Activated T-cell treated with anti-CD3 and anti-CD28 coated beads for 48 hours (primary cell): ENCODE data around the gene CPVL.

Source experiments
- DNase-seq: peaks from one replicate; pipeline ENCODE4 v3.0.0-alpha.2; 2020; ENCODE audit warnings: low read depth

The CPVL gene

GRCh38 chr7:28973591-28973990 is 172.7 kb downstream of the CPVL start:
- no peak for DNase-seq

GRCh38 chr7:28964056-28964455 is 182.3 kb downstream of the CPVL start:
- DNase-seq = no peak

DNA sequence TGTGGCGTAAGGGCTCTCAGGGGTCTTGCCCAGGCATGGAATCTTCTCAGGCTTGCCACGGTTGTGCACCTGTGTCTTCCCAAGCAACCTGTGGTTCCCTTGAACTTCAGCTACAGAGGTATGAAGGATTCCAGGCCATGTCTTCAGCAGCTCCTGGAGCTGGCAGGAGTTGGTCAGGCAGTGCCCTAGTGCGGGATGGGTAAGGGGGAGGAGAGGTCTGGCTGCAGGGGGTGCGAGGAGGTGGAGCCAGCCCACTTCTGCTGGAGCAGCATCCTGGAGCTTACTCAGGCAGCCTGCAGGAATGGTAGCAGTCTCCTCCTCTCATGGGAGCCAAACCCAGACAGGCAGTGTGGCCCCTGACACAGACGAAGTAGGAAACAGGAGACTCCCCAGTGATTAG is 184.4 kb downstream of the CPVL start:
- no peak for DNase-seq

GRCh38 chr7:28960071-28960840 is 186.1 kb downstream of the CPVL start:
- DNase-seq = no peak

DNA sequence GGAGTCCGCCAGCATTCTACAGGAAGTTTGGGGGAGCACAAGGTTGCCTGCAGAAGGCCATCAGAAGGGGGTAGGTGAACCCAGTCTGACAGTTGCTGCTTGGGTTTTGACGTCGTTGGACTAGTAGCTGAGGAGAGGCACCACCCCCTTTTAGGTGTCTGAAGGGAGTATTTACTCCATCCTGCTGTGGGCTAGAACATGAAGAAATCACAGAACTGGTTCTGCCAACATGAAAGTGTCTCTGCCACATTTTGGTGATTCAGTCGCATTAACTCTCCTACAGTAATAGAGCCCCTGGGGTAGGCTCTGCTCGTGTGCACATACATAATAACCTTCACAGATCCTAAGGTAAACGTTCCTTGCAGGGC is 187.4 kb downstream of the CPVL start:
- no peak for DNase-seq

- DNase-seq = no peak
Observed at GRCh38 chr7:28958235-28958979, 187.9 kb downstream of the CPVL start, which contains the start of gene TRIL. Gene TRIL (minus strand): TSS chr7:28958330. CDS start chr7:28958046, 284 bp downstream.

DNA sequence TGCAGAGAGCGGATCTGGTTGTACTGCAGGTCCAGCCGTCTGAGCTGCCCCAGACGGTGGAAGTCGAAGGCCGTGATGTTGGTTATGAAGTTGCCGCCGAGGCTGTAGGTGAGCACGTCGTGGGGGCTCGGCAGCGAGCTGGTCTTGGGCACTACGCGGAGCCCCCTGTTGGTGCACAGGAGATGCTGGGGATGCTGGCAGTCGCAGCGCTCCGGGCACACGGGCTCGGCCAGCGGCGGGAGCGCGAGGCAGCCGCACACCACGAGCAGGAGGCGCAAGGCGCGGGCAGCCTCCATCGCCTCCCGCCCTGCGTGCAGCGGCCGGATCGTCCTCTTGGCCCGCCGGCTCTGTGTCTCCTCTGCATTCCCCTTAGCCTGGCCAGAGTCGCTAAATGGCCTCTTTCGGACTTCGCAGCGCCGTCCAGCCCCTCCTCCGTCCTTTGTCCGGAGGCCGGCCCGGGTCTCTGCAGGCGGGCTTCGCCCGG is 188.5 kb downstream of the CPVL start:
- DNase-seq = no peak

GRCh38 chr7:28957064-28957750 is 189.1 kb downstream of the CPVL start:
- DNase-seq = no peak

GRCh38 chr7:28956608-28957063 is 189.7 kb downstream of the CPVL start:
- DNase-seq = no peak

GRCh38 chr7:28955718-28956607 is 190.4 kb downstream of the CPVL start:
- DNase-seq = no peak

- no peak for DNase-seq
Observed at GRCh38 chr7:28955356-28955717, 191.0 kb downstream of the CPVL start.

GRCh38 chr7:28954946-28955345 is 191.4 kb downstream of the CPVL start:
- DNase-seq = no peak

- no peak for DNase-seq
Observed at GRCh38 chr7:28954471-28954870, 191.9 kb downstream of the CPVL start.

DNA sequence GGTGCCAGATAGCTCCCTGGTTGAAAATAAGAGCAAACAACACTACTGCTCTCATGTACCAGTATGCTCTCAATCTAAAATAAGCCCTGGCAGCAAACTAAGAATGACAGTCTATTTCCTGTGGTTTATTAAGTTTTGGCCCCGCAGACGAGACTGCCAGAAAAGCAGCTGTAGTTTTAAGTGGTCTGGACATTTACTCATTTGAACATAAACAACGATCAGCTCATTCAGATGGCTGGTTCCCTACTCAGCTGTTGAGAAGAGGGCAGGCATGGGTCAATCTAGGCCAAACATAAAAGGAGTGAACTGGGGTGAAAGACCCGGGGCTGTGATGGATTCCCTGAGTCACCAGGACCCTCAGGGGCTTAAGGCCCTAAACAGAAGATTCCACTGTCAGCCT is 192.7 kb downstream of the CPVL start:
- no peak for DNase-seq
